HEK293T (cell line): ENCODE results near the gene SNX33.
A peak's percentile ranks its signal among the peaks of the same experiment; 100 is the strongest.

ENCODE experiments used
- CTCF ChIA-PET: fragments of 350-600 bp; formaldehyde crosslinking; extraction: SDS; loops from one replicate; lab custom pipeline; 2021; ENCODE audit warnings: antibody characterized with exemption, inconsistent platforms; lab: Yijun Ruan, JAX
- POLR2A ChIA-PET: fragments of 350-600 bp; formaldehyde crosslinking; extraction: SDS; loops from one replicate; lab custom pipeline; 2020; ENCODE audit warnings: antibody characterized with exemption, inconsistent platforms; lab: Yijun Ruan, JAX
- DNase-seq: peaks from one replicate; pipeline ENCODE4 v3.0.0; 2012; ENCODE audit warnings: mixed read lengths; ENCODE audit errors: extremely low spot score
- ARNT ChIP-seq: fragments of 450-650 bp; IDR thresholded peaks from 2 replicates; pipeline ENCODE4 v1.6.1; 2017; ENCODE audit warnings: mild to moderate bottlenecking
- BHLHE40 ChIP-seq: fragments of 450-650 bp; IDR thresholded peaks from 2 replicates; pipeline ENCODE4 v1.6.1; 2016; ENCODE audit warnings: mild to moderate bottlenecking, moderate library complexity, borderline replicate concordance
- CTBP1 ChIP-seq: fragments of 450-650 bp; IDR thresholded peaks from 2 replicates; pipeline ENCODE4 v1.6.1; 2016; ENCODE audit warnings: borderline replicate concordance
- ELF4 ChIP-seq: fragments of 450-650 bp; IDR thresholded peaks from 2 replicates; pipeline ENCODE4 v1.6.1; 2017; ENCODE audit warnings: antibody characterized with exemption
- FOXA1 ChIP-seq: fragments of 450-650 bp; IDR thresholded peaks from 2 replicates; pipeline ENCODE4 v1.6.1; 2016; ENCODE audit warnings: mild to moderate bottlenecking
- FOXK2 ChIP-seq: fragments of 450-650 bp; IDR thresholded peaks from 2 replicates; pipeline ENCODE4 v1.6.1; 2016; ENCODE audit warnings: mild to moderate bottlenecking
- FOXM1 ChIP-seq: fragments of 450-650 bp; IDR thresholded peaks from 2 replicates; pipeline ENCODE4 v1.6.1; 2017; ENCODE audit warnings: mild to moderate bottlenecking, borderline replicate concordance
- HDGF ChIP-seq: fragments of 450-650 bp; IDR thresholded peaks from 2 replicates; pipeline ENCODE4 v1.6.1; 2017; ENCODE audit warnings: antibody characterized with exemption, borderline replicate concordance
- L3MBTL2 ChIP-seq: fragments of 450-650 bp; conservative IDR thresholded peaks from 2 replicates; pipeline ENCODE4 v1.6.1; 2016; ENCODE audit warnings: mild to moderate bottlenecking
- LEF1 ChIP-seq: fragments of 450-650 bp; IDR thresholded peaks from 2 replicates; pipeline ENCODE4 v1.6.1; 2017; ENCODE audit warnings: mild to moderate bottlenecking, borderline replicate concordance
- NFRKB ChIP-seq: fragments of 450-650 bp; IDR thresholded peaks from 2 replicates; pipeline ENCODE4 v1.6.1; 2016; ENCODE audit warnings: mild to moderate bottlenecking, moderate library complexity
- PKNOX1 ChIP-seq: fragments of 450-650 bp; IDR thresholded peaks from 2 replicates; pipeline ENCODE4 v1.6.1; 2016
- SP1 ChIP-seq: fragments of 450-650 bp; IDR thresholded peaks from 2 replicates; pipeline ENCODE4 v1.6.1; 2017
- SUZ12 ChIP-seq: fragments of 450-650 bp; IDR thresholded peaks from 2 replicates; pipeline ENCODE4 v1.6.1; 2016; ENCODE audit warnings: mild to moderate bottlenecking
- TARDBP ChIP-seq: fragments of 450-650 bp; IDR thresholded peaks from 2 replicates; pipeline ENCODE4 v1.6.1; 2016
- ZNF384 ChIP-seq: fragments of 450-650 bp; IDR thresholded peaks from 2 replicates; pipeline ENCODE4 v1.6.1; 2016

SNX33 gene

GRCh38 chr15:75636026-75636425 is 11.7 kb upstream of the SNX33 start:
- TF ChIP-seq ELF4 (no peak), ZNF384 (0 out of 2 replicates have a peak, but pooled peaks have one; percentile 4)
- CTCF ChIA-PET: interaction anchor here (0.7 kb wide), 1 partner anchor 1692 kb away, joined by 7 read pairs; no protein-coding TSS in a partner anchor
- no peak for DNase-seq
- POLR2A ChIA-PET: interaction anchor here (1.1 to 7.3 kb wide), 4 partner anchors 9 to 267 kb away, joined by 3 to 93 read pairs (median 42); partner anchors contain the start of genes MAN2C1, SNUPN and SNX33

GRCh38 chr15:75637245-75638009 is 10.3 kb upstream of the SNX33 start:
- no peak for DNase-seq
- ChIA-PET POLR2A (interaction anchor here (4.5 to 7.3 kb wide), 4 partner anchors 9 to 268 kb away, joined by 37 to 99 read pairs (median 70); partner anchors contain the start of genes MAN2C1, SIN3A, SNUPN and SNX33), CTCF (interaction anchor here (0.8 to 1.6 kb wide), 8 partner anchors 10 to 269 kb away, joined by 3 to 8 read pairs (median 6); partner anchors contain the start of genes MAN2C1, SNUPN and SNX33)
- TF ChIP-seq SUZ12 (no peak), TARDBP (no peak), FOXA1 (no peak), CTBP1 (no peak), HDGF (no peak), PKNOX1 (no peak), FOXM1 (no peak), LEF1 (no peak), L3MBTL2 (no peak), ELF4 (no peak)

GRCh38 chr15:75639191-75639708 is 8.5 kb upstream of the SNX33 start:
- POLR2A ChIA-PET: interaction anchor here (0.6 to 7.3 kb wide), 28 partner anchors 8 to 526 kb away, joined by 3 to 99 read pairs (median 6); partner anchors contain the start of genes MAN2C1, PTPN9, SIN3A and SNUPN

GRCh38 chr15:75639709-75640482 is 7.8 kb upstream of the SNX33 start, which contains the start of gene IMP3:
Gene IMP3, minus strand, starts transcription at chr15:75640224. Its CDS starts 56 bp downstream, at chr15:75640168.
- TF ChIP-seq FOXA1 (no peak), L3MBTL2 (peak; percentile 90), ELF4 (peak; percentile 70), TARDBP (no peak)
- CTCF ChIA-PET: interaction anchor here (0.7 to 2.9 kb wide), 5 partner anchors 85 to 272 kb away, joined by 3 to 9 read pairs (median 3); partner anchors contain the start of genes MAN2C1 and SIN3A
- peak; percentile 96 for DNase-seq
- POLR2A ChIA-PET: interaction anchor here (0.7 to 7.3 kb wide), 33 partner anchors 10 to 441 kb away, joined by 3 to 99 read pairs (median 5); partner anchors contain the start of genes MAN2C1, PTPN9, SIN3A and SNUPN

More at GRCh38 chr15:75639191-75639708, 8.5 kb upstream of the SNX33 start:
- CTCF ChIA-PET: interaction anchor here (0.9 to 2.9 kb wide), 9 partner anchors 8 to 271 kb away, joined by 3 to 9 read pairs (median 4); partner anchors contain the start of genes MAN2C1 and SNX33
- no peak for DNase-seq
- TF ChIP-seq L3MBTL2 (no peak), HDGF (no peak), TARDBP (no peak), ARNT (no peak), FOXA1 (no peak), PKNOX1 (no peak), LEF1 (no peak), NFRKB (no peak), SP1 (no peak), SUZ12 (no peak)

- ChIA-PET POLR2A (interaction anchor here (0.7 to 7.3 kb wide), 31 partner anchors 9 to 442 kb away, joined by 3 to 99 read pairs (median 5); partner anchors contain the start of genes MAN2C1, PTPN9, SIN3A and SNUPN), CTCF (interaction anchor here (0.7 to 2.9 kb wide), 5 partner anchors 86 to 273 kb away, joined by 3 to 9 read pairs (median 3); partner anchors contain the start of genes MAN2C1 and SIN3A)
- DNase-seq: no peak
- TF ChIP-seq L3MBTL2: peak; percentile 72
- TF ChIP-seq SP1: no peak
Measured at GRCh38 chr15:75640483-75641178, 7.1 kb upstream of the SNX33 start.

- no peak for TF ChIP-seq ELF4
- TF ChIP-seq TARDBP: no peak
- TF ChIP-seq NFRKB: no peak
- no peak for TF ChIP-seq LEF1
- TF ChIP-seq SUZ12: no peak
- TF ChIP-seq FOXM1: no peak
- no peak for TF ChIP-seq ZNF384
- no peak for TF ChIP-seq PKNOX1
- no peak for TF ChIP-seq BHLHE40
- TF ChIP-seq ARNT: no peak
- no peak for TF ChIP-seq CTBP1
- no peak; the same call in 1 of the 2 replicates for TF ChIP-seq L3MBTL2
- no peak for TF ChIP-seq FOXK2
- TF ChIP-seq FOXA1: no peak
- TF ChIP-seq HDGF: no peak
- TF ChIP-seq SP1: no peak
- CTCF ChIA-PET: interaction anchor here (0.6 to 2.9 kb wide), 4 partner anchors 10 to 273 kb away, joined by 3 to 9 read pairs (median 3); partner anchors contain the start of genes MAN2C1 and SIN3A
- DNase-seq: no peak
- POLR2A ChIA-PET: interaction anchor here (0.8 to 7.3 kb wide), 11 partner anchors 9 to 188 kb away, joined by 3 to 99 read pairs (median 9); partner anchors contain the start of genes PTPN9, SIN3A, SNUPN and SNX33
Measured at GRCh38 chr15:75641179-75641503, 6.6 kb upstream of the SNX33 start.
